IPS-11a (cell line): ENCODE results near the gene SLC38A1.

Experiments used
- H3K4me3 ChIP-seq: one replicate; pipeline ENCODE4 v1.5.1; 2013; ENCODE audit warnings: low read depth, low read length, control low read depth

SLC38A1 gene

GRCh38 chr12:46144433-46144832 lies 124.4 kb downstream of the SLC38A1 start:
- no peak overlapping the region for H3K4me3 ChIP-seq

- no peak overlapping the region for H3K4me3 ChIP-seq
Measured at GRCh38 chr12:46136249-46136648, 132.6 kb downstream of the SLC38A1 start.

GRCh38 chr12:46135750-46136149 lies 133.1 kb downstream of the SLC38A1 start:
- H3K4me3 ChIP-seq: no peak overlapping the region

GRCh38 chr12:46134852-46135251 lies 134.0 kb downstream of the SLC38A1 start:
- H3K4me3 ChIP-seq: no peak overlapping the region

- no peak overlapping the region for H3K4me3 ChIP-seq
Measured at GRCh38 chr12:46134205-46134811, 134.5 kb downstream of the SLC38A1 start.

- H3K4me3 ChIP-seq: no peak overlapping the region
Measured at GRCh38 chr12:46133751-46134150, 135.1 kb downstream of the SLC38A1 start.
